ENCODE results near the gene ALKBH6. TPM values are rescaled to one million over a fixed set of nuclear protein-coding genes. Genes with fewer than 3 reads are reported as not detected.

ALKBH6 gene
- total and polyA plus RNA-seq, 2 of the 13 experiments (the other 11 are each of a cell fraction or from before 2014, with no cell fraction given) = 13.7 to 18.1 TPM

DNA sequence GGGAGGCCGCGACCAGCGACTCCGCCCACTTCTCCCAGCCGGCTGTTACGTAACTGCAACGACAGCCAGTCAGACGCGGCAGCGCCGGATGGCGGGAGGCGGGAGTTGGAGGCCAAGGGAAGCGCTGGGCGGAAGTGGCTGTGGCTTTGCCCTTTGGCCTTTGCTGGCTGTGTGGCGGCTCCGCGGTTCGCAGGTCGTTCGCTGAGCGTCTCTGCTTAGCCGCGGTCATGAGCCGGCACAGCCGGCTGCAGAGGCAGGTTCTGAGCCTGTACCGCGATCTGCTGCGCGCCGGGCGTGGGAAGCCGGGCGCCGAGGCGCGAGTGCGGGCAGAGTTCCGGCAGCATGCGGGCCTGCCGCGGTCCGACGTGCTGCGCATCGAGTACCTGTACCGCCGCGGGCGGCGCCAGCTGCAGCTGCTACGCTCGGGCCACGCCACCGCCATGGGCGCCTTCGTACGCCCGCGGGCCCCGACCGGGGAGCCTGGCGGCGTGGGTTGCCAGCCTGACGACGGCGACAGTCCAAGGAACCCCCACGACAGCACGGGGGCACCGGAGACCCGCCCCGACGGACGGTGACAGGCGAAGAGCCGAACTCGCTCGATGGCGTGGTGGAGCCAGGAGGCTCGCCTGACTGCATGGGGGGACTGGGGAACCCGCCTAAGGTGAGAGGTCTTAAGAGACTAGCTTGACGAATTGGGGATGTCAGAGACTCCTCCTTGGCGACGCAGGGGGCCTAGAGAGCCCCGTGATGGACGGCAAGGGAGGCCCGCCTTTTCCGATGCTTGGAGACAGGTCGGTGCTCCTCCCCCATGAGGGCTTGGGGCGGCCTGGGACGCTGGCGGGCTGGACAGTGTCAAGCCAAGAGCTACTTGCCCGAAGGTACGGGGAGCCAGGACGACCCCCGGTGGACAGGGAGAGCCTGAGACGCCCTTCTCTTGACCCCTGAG lies 18.7 kb downstream of the ALKBH6 start, which contains the start of gene SDHAF1 (continued):
- TF ChIP-seq ZNF570 (CRISPR knock-in tag; IDR thresholded peaks at IDR 0.05; ENCODE audit: borderline replicate concordance) (no peak), ZNF546 (CRISPR knock-in tag; conservative IDR thresholded peaks at IDR 0.05) (0 out of 2 replicates have a peak, but pooled peaks have one; percentile 74), ZNF333 (CRISPR knock-in tag; IDR thresholded peaks at IDR 0.05; ENCODE audit: borderline replicate concordance) (0 out of 2 replicates have a peak, but pooled peaks have one; percentile 5), ZNF3 (CRISPR knock-in tag; IDR thresholded peaks at IDR 0.05) (no peak), HNRNPH1 (optimal IDR thresholded peaks at IDR 0.05; ENCODE audit: low read depth, low read length) (no peak), ZNF724P (CRISPR knock-in tag; IDR thresholded peaks at IDR 0.05; ENCODE audit: borderline replicate concordance) (no peak; the same call in 1 of the 2 replicates), MZF1 (CRISPR knock-in tag; IDR thresholded peaks at IDR 0.05; ENCODE audit: borderline replicate concordance) (no peak), ZNF350 (CRISPR knock-in tag; IDR thresholded peaks at IDR 0.05; ENCODE audit: borderline replicate concordance, low read depth) (peak; percentile 51; the same call in 1 of the 2 replicates)
- TF ChIP-seq, protein P1, sequence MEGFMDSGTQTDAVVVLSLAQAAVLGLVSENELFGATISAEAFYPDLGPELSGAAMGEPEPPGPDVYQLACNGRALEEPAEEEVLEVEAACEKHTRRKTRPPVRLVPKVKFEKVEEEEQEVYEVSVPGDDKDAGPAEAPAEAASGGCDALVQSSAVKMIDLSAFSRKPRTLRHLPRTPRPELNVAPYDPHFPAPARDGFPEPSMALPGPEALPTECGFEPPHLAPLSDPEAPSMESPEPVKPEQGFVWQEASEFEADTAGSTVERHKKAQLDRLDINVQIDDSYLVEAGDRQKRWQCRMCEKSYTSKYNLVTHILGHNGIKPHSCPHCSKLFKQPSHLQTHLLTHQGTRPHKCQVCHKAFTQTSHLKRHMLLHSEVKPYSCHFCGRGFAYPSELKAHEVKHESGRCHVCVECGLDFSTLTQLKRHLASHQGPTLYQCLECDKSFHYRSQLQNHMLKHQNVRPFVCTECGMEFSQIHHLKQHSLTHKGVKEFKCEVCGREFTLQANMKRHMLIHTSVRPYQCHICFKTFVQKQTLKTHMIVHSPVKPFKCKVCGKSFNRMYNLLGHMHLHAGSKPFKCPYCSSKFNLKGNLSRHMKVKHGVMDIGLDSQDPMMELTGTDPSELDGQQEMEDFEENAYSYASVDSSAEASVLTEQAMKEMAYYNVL (CRISPR knock-in tag; IDR thresholded peaks at IDR 0.05; ENCODE audit: borderline replicate concordance) = no peak; the same call in 1 of the 2 replicates
- TF ChIP-seq, protein P2, sequence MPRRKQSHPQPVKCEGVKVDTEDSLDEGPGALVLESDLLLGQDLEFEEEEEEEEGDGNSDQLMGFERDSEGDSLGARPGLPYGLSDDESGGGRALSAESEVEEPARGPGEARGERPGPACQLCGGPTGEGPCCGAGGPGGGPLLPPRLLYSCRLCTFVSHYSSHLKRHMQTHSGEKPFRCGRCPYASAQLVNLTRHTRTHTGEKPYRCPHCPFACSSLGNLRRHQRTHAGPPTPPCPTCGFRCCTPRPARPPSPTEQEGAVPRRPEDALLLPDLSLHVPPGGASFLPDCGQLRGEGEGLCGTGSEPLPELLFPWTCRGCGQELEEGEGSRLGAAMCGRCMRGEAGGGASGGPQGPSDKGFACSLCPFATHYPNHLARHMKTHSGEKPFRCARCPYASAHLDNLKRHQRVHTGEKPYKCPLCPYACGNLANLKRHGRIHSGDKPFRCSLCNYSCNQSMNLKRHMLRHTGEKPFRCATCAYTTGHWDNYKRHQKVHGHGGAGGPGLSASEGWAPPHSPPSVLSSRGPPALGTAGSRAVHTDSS (CRISPR knock-in tag; conservative IDR thresholded peaks at IDR 0.05) = no peak
- TF ChIP-seq, protein P3, sequence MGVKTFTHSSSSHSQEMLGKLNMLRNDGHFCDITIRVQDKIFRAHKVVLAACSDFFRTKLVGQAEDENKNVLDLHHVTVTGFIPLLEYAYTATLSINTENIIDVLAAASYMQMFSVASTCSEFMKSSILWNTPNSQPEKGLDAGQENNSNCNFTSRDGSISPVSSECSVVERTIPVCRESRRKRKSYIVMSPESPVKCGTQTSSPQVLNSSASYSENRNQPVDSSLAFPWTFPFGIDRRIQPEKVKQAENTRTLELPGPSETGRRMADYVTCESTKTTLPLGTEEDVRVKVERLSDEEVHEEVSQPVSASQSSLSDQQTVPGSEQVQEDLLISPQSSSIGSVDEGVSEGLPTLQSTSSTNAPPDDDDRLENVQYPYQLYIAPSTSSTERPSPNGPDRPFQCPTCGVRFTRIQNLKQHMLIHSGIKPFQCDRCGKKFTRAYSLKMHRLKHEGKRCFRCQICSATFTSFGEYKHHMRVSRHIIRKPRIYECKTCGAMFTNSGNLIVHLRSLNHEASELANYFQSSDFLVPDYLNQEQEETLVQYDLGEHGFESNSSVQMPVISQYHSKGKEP (CRISPR knock-in tag; IDR thresholded peaks at IDR 0.05) = peak; percentile 13; the same call in 1 of the 2 replicates

All from HepG2 (cell line).